GM12875 (cell line): Measurements from ENCODE around the gene RCAN2.

Experiments used
- H3K4me3 ChIP-seq: one replicate; pipeline ENCODE4 v1.5.1; 2011; ENCODE audit warnings: low read depth, low read length, control low read depth
- TF ChIP-seq, protein P1 (sequence below): IDR thresholded peaks from 2 replicates; pipeline ENCODE4 v1.5.1; 2011; ENCODE audit warnings: low read depth, mild to moderate bottlenecking, control low read depth, inconsistent platforms, low read length, moderate library complexity, borderline replicate concordance; ENCODE audit not compliant: insufficient read depth

The RCAN2 gene

DNA sequence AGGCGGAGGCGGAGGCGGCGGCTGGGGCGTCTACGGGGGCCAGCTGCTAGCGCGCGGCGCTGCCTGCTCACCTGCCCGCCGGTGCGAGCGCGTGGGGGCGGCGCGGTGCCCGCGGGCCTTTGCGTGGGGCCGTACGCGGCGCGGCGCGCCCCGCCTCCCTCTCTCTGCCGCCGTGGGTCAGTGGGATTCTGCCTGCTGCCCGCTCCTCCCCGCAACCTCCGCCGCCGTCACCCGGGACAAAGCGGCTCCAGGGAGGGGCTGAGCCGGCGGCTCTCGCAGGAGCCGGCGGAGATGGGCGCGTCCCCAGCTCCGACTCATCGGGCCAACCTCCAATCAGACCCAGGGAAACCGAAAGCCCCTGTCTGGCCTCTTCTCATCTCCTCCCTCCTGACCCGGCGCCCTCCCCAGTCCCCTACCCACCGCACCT is at the start of gene RCAN2:
Gene RCAN2, minus strand, starts transcription at position 249 of the 427 bp plus-strand sequence.
- TF ChIP-seq, protein P1, sequence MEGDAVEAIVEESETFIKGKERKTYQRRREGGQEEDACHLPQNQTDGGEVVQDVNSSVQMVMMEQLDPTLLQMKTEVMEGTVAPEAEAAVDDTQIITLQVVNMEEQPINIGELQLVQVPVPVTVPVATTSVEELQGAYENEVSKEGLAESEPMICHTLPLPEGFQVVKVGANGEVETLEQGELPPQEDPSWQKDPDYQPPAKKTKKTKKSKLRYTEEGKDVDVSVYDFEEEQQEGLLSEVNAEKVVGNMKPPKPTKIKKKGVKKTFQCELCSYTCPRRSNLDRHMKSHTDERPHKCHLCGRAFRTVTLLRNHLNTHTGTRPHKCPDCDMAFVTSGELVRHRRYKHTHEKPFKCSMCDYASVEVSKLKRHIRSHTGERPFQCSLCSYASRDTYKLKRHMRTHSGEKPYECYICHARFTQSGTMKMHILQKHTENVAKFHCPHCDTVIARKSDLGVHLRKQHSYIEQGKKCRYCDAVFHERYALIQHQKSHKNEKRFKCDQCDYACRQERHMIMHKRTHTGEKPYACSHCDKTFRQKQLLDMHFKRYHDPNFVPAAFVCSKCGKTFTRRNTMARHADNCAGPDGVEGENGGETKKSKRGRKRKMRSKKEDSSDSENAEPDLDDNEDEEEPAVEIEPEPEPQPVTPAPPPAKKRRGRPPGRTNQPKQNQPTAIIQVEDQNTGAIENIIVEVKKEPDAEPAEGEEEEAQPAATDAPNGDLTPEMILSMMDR, result no peak
- no peak within 1 kb of the TSS for H3K4me3 ChIP-seq

DNA sequence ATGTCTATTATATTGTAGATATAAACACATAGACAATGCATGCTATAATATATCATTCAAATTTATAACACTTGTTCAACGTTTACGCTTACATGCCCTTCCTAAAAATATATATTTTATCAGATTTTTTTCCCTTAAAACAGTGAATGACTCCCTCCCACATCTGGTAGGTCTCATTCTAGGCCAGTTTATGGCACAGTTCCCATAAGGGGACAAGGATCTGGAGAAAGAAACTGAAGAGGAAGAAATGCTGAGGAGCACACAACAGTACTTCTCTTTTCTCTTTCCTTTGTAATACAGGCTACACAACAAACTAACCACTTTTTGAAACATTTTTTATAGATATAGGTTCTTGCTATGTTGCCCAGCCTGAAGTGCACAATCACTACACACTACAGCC is 48.6 kb upstream of the RCAN2 start:
- TF ChIP-seq, protein P1, result no peak

DNA sequence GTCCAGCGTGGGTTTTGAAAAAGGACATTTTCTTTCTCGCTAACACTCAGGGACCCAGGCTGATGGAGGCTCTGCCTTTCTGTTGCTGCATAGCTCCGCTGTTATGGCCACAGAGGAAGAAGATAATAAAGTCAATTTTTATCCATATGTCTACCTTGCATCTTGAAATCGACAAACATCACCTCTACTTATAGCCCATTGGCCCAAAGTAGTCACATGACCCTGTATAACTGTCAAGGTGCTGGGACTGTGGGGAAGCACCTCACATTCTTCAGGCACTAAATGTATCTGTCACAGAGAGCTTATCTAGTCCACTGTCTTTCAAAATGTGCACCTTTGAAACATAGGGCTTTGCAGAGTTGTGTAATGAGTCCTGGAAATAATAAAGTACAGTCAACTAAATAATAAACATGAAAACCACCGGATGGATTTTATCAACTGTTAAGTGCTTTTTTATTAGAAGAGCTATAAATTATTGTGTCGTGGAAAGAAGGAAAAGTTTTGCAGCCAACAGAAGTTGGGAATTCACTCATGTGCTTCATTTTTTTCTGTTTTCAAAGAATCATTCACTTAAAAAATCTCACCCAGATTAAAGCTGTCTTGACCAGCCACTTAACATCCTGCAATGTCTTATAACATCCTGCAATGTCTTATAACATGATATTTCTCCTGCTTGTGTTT is 47.7 kb upstream of the RCAN2 start:
- H3K4me3 ChIP-seq, result no peak overlapping the region
- TF ChIP-seq, protein P1, result no peak

More for the DNA sequence above, 48.6 kb upstream of the RCAN2 start:
- H3K4me3 ChIP-seq, result no peak overlapping the region

DNA sequence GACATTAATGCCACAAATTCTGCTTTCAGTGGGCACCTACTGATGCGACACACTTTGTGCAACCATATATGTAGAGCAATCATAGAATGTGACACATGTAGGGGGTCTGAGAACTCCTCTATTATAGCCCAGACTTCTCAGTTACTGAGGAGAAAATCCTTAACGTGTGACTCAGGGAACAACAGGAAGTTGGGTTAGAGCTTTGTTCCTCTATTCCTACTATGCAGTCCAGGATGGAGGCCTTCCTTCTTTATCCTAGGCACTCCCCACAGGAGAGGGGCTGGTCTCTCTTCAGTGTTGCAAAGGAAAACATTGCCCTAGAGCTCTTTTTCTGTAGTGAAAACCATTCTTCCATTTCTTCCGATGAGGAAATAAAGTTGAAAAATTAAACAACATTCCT is 39.6 kb upstream of the RCAN2 start:
- H3K4me3 ChIP-seq, result no peak overlapping the region
- TF ChIP-seq, protein P1, result no peak

DNA sequence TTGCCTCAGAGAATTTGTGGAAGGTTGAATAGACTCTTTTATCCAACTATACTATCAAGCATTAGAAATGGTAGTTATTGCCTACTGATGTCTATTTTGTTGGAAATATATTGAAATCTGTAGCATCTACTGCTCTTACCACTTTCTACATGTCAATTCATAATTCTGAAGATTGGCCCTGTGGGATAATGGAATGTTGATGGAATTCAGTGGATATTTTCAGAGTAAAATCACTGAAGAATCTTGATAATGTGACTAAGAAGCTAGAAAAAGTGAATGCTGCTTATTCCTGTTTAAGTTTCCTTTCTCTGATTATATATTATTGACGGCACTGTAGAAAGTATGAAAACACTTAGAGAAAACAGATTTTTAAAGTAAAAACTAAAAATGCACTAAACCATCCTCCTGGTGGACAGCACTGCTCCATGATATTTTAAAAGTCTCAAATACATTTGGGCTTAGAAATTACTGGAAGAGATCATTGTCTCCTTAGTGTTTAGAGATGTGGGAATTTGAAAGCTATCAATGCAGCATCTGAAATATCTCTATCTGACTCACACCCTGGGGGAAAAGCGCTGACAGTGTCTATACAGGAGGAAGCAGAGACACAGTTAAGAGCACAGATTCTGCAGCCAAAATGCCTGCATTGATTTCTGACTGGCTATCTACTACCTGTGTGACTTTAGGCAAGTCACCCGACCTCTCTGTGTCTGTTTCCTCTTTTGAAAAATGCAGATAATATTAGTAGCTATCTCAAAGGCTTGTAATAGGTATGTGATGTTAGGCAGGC is 37.9 kb upstream of the RCAN2 start:
- H3K4me3 ChIP-seq, result no peak overlapping the region
- TF ChIP-seq, protein P1, result no peak

DNA sequence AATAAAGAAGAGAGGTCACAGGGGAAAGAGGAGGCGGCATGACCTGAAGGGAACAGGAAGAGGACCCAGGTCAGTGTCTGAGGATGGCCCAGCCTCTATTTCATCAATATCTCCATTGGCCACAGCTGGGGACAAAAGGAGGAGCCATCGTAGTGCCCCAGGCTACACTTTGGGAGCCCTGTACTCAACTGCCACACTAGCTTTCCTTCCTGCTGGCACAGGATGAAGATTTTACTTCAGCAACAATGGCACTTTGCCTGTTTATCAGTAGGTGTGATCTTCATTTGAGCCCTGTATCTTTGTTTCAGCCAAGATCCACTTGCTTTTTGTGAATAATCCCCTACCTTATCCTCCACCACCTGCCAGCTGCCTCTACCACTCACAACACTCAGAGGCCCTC is 35.4 kb upstream of the RCAN2 start:
- H3K4me3 ChIP-seq, result no peak overlapping the region
- TF ChIP-seq, protein P1, result no peak
